GM13976 (cell line): Measurements from ENCODE around the gene FGF2.
"Not testable (repeated sequence)": the region's sequence is repeated elsewhere in the genome, so short reads cannot be mapped to it uniquely, and the experiment has no call there.

Experiments
- DNase-seq: peaks from one replicate; pipeline ENCODE4 v3.0.0; 2012; ENCODE audit warnings: low spot score
- in situ Hi-C: fragments of 300-500 bp; cut with MboI; formaldehyde crosslinking; loops from one replicate; pipeline ENCODE4 v1.12.0; 2022; ENCODE audit warnings: low sequenced_read_pairs, mixed read lengths, inconsistent platforms; ENCODE audit not compliant: unreplicated experiment
- TF ChIP-seq, protein P1 (sequence below): IDR thresholded peaks from 2 replicates; pipeline ENCODE4 v1.5.1; 2012; ENCODE audit warnings: borderline replicate concordance, mild to moderate bottlenecking; ENCODE audit not compliant: insufficient read depth; ENCODE audit errors: extremely low read depth, missing control alignments, control extremely low read depth

FGF2 gene

DNA sequence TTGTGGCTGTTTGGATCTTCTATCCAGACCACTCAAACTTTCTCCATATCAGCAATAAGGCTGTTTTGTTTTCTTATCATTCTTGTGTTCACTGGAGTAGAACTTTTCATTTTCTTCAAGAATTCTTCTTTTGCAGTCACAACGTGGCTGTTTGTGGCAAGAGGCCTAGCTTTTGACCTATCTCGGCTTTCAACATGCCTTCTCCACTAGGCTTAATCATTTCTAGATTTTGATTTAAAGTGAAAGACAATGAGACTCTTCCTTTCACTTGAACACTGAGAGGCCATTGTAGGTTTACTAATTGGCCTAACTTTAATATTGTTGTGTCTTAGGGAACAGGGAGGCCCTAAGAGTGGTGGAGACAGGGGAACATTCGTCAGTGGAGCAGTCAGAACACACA, 19.1 kb downstream of the FGF2 start:
- TF ChIP-seq, protein P1, sequence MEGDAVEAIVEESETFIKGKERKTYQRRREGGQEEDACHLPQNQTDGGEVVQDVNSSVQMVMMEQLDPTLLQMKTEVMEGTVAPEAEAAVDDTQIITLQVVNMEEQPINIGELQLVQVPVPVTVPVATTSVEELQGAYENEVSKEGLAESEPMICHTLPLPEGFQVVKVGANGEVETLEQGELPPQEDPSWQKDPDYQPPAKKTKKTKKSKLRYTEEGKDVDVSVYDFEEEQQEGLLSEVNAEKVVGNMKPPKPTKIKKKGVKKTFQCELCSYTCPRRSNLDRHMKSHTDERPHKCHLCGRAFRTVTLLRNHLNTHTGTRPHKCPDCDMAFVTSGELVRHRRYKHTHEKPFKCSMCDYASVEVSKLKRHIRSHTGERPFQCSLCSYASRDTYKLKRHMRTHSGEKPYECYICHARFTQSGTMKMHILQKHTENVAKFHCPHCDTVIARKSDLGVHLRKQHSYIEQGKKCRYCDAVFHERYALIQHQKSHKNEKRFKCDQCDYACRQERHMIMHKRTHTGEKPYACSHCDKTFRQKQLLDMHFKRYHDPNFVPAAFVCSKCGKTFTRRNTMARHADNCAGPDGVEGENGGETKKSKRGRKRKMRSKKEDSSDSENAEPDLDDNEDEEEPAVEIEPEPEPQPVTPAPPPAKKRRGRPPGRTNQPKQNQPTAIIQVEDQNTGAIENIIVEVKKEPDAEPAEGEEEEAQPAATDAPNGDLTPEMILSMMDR, result no peak
- no peak for DNase-seq
- in situ Hi-C loops, result no loop called here

DNA sequence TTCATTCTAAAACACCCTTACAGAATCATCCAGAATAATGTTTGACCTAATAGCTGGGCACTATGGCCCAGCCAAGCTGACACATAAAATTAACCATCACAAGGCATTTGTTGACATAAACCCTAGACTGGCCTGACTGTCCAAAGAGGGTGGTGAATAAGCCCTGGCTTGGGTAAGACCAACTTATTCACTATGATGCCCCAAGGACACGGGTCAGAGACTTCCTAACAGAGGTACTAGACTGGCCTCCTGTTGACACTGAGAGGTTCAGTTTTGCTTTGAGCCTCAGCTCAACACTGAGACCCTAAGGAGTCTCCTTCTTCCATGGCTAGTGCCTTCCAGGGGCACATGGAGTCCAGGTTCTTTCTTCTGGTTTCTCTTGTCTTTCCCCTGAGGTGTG, 21.3 kb downstream of the FGF2 start:
- in situ Hi-C loops, result no loop called here
- TF ChIP-seq, protein P1, result no peak

DNA sequence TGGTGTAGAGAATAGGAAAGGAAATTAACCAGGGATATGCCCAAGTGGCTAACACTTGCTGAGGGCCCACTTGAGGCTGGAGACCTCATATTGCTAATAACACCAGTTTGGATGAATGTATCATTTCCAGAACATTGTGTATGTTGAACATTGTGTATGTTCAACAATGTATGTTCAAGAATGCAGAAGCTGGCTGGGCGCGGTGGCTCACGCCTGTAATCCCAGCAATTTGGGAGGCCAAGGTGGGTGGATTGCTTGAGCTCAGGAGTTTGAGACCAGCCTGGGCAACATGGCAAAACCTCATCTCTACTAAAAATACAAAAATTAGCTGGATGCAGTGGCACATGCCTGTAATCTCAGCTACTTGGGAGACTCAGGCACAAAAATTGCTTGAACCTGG, 23.2 kb downstream of the FGF2 start:
- DNase-seq, in situ Hi-C loops: not testable (repeated sequence)

More for the DNA sequence above, 21.3 kb downstream of the FGF2 start:
- no peak for DNase-seq

DNA sequence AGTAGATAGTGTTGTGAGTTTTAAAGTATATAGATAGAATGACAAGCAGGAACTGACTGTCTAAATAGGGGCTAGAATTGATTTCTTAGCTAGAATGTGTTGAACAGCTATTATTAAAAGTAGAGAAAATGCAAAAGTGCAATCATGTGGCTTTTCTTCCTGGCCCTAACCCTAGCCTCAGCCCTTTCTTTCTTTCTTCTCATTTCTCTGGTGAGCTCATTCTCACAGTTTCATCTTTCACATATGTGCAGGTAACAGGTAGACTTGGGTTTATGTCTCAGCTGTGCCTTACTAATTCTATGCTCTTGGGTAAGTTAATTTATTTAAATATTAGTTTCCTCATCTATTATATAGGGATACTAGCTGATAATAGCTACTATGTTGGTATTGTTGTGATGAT, 24.9 kb downstream of the FGF2 start:
- in situ Hi-C loops, result no loop called here
- no peak for DNase-seq
- TF ChIP-seq, protein P1, result no peak

DNA sequence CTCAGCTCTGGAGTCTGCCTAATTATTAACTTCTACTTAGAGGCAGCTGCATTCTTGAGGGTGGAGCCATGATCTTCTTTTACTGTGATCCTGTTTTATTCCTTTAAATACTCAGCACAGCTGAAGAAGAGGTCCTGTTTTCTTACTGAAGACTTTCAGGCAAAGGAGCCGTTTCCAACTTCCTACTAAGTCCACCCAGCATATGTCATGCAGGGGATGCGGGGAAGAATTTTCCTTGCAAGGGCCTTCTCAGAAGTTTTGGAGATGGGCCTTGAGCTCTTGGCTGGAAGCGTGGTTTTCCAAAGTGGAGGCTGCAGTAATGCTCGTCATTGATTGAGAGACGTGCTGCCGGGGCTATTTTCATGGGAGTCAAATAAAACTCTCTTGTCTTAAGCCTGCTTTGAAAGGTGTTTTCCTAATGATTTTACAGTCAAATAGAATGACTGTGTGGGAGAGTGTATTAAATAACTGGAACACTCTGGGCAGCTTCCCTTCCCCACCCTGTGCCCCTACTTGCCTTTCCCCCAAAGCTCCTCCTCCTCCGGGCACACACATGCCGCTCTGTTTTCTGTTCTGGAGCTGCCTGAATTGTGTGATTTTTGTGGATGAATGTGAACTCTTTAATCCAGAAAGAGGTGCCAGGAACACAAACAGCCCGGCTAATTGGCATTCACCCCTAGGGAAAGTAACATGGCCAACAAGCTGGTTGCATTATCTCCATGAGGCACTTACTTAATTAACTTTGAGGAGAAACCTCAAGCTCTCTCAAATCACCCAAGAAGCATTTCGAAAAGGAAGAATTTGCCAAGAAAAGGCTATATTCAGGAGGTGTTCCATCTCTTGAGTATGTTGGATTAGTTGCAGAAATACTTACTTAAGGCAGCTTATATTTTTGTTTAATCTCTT, 28.1 kb downstream of the FGF2 start:
- DNase-seq, result no peak
- in situ Hi-C loops, result no loop called here
- TF ChIP-seq, protein P1, result no peak

DNA sequence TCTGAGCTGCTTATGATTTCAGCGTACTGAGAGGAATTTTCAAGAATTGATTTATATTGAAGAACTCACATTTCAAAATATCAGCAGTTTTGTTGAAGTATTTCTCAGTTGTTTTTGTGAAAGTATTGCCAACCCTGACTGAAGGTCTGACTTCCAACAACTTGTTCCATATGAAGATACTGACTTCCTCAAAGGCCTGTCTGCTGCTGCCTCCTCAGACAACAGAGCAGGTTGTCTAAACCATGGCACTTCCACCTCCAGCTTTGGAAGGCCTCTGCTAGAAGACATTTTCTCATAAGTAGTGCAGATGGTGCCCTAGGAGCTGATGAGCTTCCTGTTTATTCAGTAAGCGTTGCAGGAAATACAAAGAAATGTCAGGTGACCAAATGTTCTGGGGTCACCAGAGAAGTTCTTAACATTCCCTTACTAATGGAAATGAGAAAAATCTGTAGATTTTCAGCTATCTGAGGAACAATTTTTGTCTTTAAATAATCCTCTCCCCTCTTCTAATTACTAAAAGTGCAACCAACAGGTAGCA, 28.8 kb downstream of the FGF2 start:
- TF ChIP-seq, protein P1, result no peak
- DNase-seq, result no peak
- in situ Hi-C loops, result no loop called here

DNA sequence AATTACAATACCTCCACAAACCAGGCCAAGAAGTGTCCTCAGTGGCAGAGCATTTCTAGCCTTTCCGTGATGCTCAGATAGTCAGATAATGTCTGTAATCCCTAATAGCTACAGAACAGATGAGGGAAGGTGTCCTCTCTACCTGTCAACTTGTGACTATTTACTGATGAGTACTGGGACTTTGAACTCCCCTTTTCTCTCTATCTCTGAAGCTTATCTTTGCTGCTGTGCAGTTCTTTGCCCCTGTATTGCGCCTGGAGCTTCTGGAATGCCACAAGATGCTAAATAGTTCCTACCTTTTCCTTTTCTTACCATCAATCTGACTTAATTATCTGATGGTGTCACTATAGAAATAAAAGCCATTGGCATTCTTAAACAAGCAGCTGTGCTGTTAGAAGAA, 30.5 kb downstream of the FGF2 start:
- no peak for DNase-seq

More for the DNA sequence above, 30.5 kb downstream of the FGF2 start:
- TF ChIP-seq, protein P1, result no peak
- in situ Hi-C loops, result no loop called here
